Aorta (tissue), 5 donors: ENCODE data around the gene TMEM132D. TPM values are rescaled to one million over a fixed set of nuclear protein-coding genes. Genes with fewer than 3 reads are reported as not detected.

Source experiments
- ATAC-seq: fragments of 200-7000 bp; cut with Tn5 transposase; one replicate; pipeline ENCODE4 v1.9.1; 2022; ENCODE audit warnings: moderate library complexity; ENCODE audit not compliant: low FRiP score
- DNase-seq, 2 donors: peaks; one replicate each; pipeline ENCODE4 v3.0.0-alpha.2; 2020
- H3K27ac ChIP-seq, 2 donors: one replicate each; pipeline ENCODE4 v1.5.1; 2013; ENCODE audit warnings: low read length in 2 of 2, mild to moderate bottlenecking in 2 of 2, moderate library complexity in 2 of 2, control low read depth in 1 of 2, inconsistent platforms in 1 of 2, low read depth in 1 of 2
- H3K27me3 ChIP-seq, 2 donors: one replicate each; pipeline ENCODE4 v1.6.1; 2013; ENCODE audit warnings: control low read depth in 1 of 2, low read length in 1 of 2, mild to moderate bottlenecking in 1 of 2, moderate library complexity in 1 of 2; ENCODE audit not compliant: insufficient read depth in 2 of 2, control insufficient read depth in 1 of 2
- H3K36me3 ChIP-seq, 2 donors: one replicate each; pipeline ENCODE4 v1.6.1; 2013; ENCODE audit warnings: control low read depth in 1 of 2, low read length in 1 of 2, mild to moderate bottlenecking in 1 of 2; ENCODE audit not compliant: insufficient read depth in 2 of 2, control insufficient read depth in 1 of 2
- H3K4me1 ChIP-seq, 2 donors: one replicate each; pipeline ENCODE4 v1.6.1; 2013; ENCODE audit warnings: low read length in 2 of 2, control low read depth in 1 of 2, mild to moderate bottlenecking in 1 of 2, moderate library complexity in 1 of 2; ENCODE audit not compliant: insufficient read depth in 2 of 2, control insufficient read depth in 1 of 2
- H3K4me3 ChIP-seq, 2 donors: one replicate each; pipeline ENCODE4 v1.5.1; 2013; ENCODE audit warnings: low read length in 2 of 2, control low read depth in 1 of 2, mild to moderate bottlenecking in 1 of 2
- H3K9me3 ChIP-seq: one replicate; pipeline ENCODE4 v1.6.1; 2013; ENCODE audit warnings: mild to moderate bottlenecking, low read length; ENCODE audit not compliant: control insufficient read depth
- WGBS, 2 donors: extraction: QIAGEN DNeasy Blood & Tissue Kit; methylation state at CpG; one replicate each; pipeline ENCODE4 v1.1.7; 2013; 5-methylcytosine and 5-hydroxymethylcytosine counted together
- intact Hi-C, 2 donors: fragments of 100-400 bp; cut with DNase I; formaldehyde crosslinking; loops; one replicate each; pipeline versions ENCODE4 v1.14.2 to v1.15.0; 2022
- polyA plus RNA-seq, 2 donors: library from polyadenylated mRNA; stranded (reverse); fragments of 200-250 nt; gene quantifications; one replicate each; pipeline ENCODE4 v1.2.3, GENCODE V29; 2013
- total RNA-seq, 2 donors: library from RNA; stranded (reverse); fragmentation: NEBNext Ultra II Directional; extraction: Animal tissue kit (Norgen Biotek cat#: 25700); gene quantifications; one replicate each; pipeline ENCODE4 v1.2.1, GENCODE V29; 2021
- donor health status: healthy with polysubstance abuse.
- donor health status: Bipolar disorder and iron deficiency.
- donor health status: DM: no; HTN: no; CAD: no.
- donor health status: DM: no; HTN: no; CAD: no.
- donor health status: DM: yes; HTN: yes; CAD: no.

Gene TMEM132D
- total and polyA plus RNA-seq, 4 donors = not detected

- no peak for DNase-seq
- WGBS, 2 donors = 68 to 69% methylated on average over 3 of the region's 3 CpGs
- intact Hi-C loops = no loop called here
- no peak overlapping the region for H3K4me3 ChIP-seq
- H3K4me1 ChIP-seq = no peaks in the 10 kb centered on the region
- H3K36me3 ChIP-seq = no peaks in the 10 kb centered on the region
- H3K27me3 ChIP-seq = no peaks in the 10 kb centered on the region
- H3K9me3 ChIP-seq = peaks cover 2% of the 10 kb centered on the region
- no peak for ATAC-seq
- H3K27ac ChIP-seq = no peak overlapping the region
Observed at GRCh38 chr12:129097451-129097850, 806.4 kb downstream of the TMEM132D start.

- H3K27me3 ChIP-seq = no peaks in the 10 kb centered on the region
- no peak overlapping the region for H3K27ac ChIP-seq
- no peak overlapping the region for H3K4me3 ChIP-seq
- peaks cover 2% of the 10 kb centered on the region for H3K9me3 ChIP-seq
- intact Hi-C loops = no loop called here
- 67 to 73% methylated on average over 7 of the region's 7 CpGs for WGBS, 2 donors
- no peak for DNase-seq
- no peak for ATAC-seq
- H3K36me3 ChIP-seq = no peaks in the 10 kb centered on the region
- no peaks in the 10 kb centered on the region for H3K4me1 ChIP-seq
Observed at GRCh38 chr12:129096968-129097367, 806.9 kb downstream of the TMEM132D start.

GRCh38 chr12:129096184-129096583 is 807.6 kb downstream of the TMEM132D start:
- Histone ChIP-seq H3K36me3 (no peaks in the 10 kb centered on the region), H3K4me3 (no peak overlapping the region), H3K27ac (no peak overlapping the region), H3K4me1 (no peaks in the 10 kb centered on the region), H3K27me3 (no peaks in the 10 kb centered on the region), H3K9me3 (peaks cover 2% of the 10 kb centered on the region)
- WGBS, 2 donors = 89% methylated on average over 11 of the region's 11 CpGs
- intact Hi-C loops = no loop called here
- ATAC-seq (no peak), DNase-seq (no peak)

- Histone ChIP-seq H3K4me3 (no peak overlapping the region), H3K27ac (no peak overlapping the region), H3K27me3 (no peaks in the 10 kb centered on the region), H3K4me1 (no peaks in the 10 kb centered on the region), H3K9me3 (peaks cover 4% of the 10 kb centered on the region), H3K36me3 (no peaks in the 10 kb centered on the region)
- ATAC-seq (no peak), DNase-seq (no peak)
- 71 to 88% methylated on average over 9 of the region's 9 CpGs for WGBS, 2 donors
- intact Hi-C loops = no loop called here
Observed at GRCh38 chr12:129089576-129089975, 814.2 kb downstream of the TMEM132D start.

- DNase-seq (no peak), ATAC-seq (no peak)
- Histone ChIP-seq H3K27ac (no peak overlapping the region), H3K9me3 (peaks cover 2% of the 10 kb centered on the region), H3K4me3 (no peak overlapping the region), H3K4me1 (no peaks in the 10 kb centered on the region), H3K27me3 (no peaks in the 10 kb centered on the region), H3K36me3 (no peaks in the 10 kb centered on the region)
- intact Hi-C loops = no loop called here
- 79 to 81% methylated on average over 20 of the region's 20 CpGs for WGBS, 2 donors
Observed at GRCh38 chr12:129084875-129085826, 818.7 kb downstream of the TMEM132D start.

- H3K4me1 ChIP-seq = no peaks in the 10 kb centered on the region
- no peak overlapping the region for H3K27ac ChIP-seq
- WGBS, 2 donors = 43 to 51% methylated on average over 7 of the region's 7 CpGs
- intact Hi-C loops = no loop called here
- peaks cover 4% of the 10 kb centered on the region for H3K9me3 ChIP-seq
- no peaks in the 10 kb centered on the region for H3K27me3 ChIP-seq
- H3K4me3 ChIP-seq = no peak overlapping the region
- ATAC-seq (no peak), DNase-seq (no peak)
- no peaks in the 10 kb centered on the region for H3K36me3 ChIP-seq
Observed at GRCh38 chr12:129083121-129083840, 820.5 kb downstream of the TMEM132D start.

GRCh38 chr12:129082441-129082840 is 821.4 kb downstream of the TMEM132D start:
- Histone ChIP-seq H3K36me3 (no peaks in the 10 kb centered on the region), H3K4me3 (no peak overlapping the region), H3K9me3 (peaks cover 3% of the 10 kb centered on the region), H3K27ac (no peak overlapping the region), H3K27me3 (no peaks in the 10 kb centered on the region), H3K4me1 (no peaks in the 10 kb centered on the region)
- no peak for DNase-seq
- WGBS, 2 donors = 49 to 56% methylated on average over 4 of the region's 4 CpGs
- no peak for ATAC-seq
- intact Hi-C loops = no loop called here

GRCh38 chr12:129081755-129082250 is 822.0 kb downstream of the TMEM132D start:
- no peaks in the 10 kb centered on the region for H3K36me3 ChIP-seq
- 83 to 86% methylated on average over 14 of the region's 14 CpGs for WGBS, 2 donors
- no peak for DNase-seq

More at GRCh38 chr12:129081755-129082250, 822.0 kb downstream of the TMEM132D start:
- H3K9me3 ChIP-seq = peaks cover 2% of the 10 kb centered on the region
- H3K27ac ChIP-seq = no peak overlapping the region
- no peaks in the 10 kb centered on the region for H3K4me1 ChIP-seq
- no peak overlapping the region for H3K4me3 ChIP-seq
- no peak for ATAC-seq
- intact Hi-C loops = no loop called here
- H3K27me3 ChIP-seq = no peaks in the 10 kb centered on the region
